B cell (primary cell): Measurements from ENCODE around the gene CAPN5. TPM values are rescaled to one million over a fixed set of nuclear protein-coding genes. Genes with fewer than 3 reads are reported as not detected.

Experiments used
- ATAC-seq: fragments of 200-7000 bp; cut with Tn5 transposase; one replicate; pipeline ENCODE4 v1.10.0; 2021; ENCODE audit warnings: low read depth, mild to moderate bottlenecking, moderate number of reproducible peaks, moderate library complexity
- CTCF ChIA-PET: fragments of 350-600 bp; sonication (Branson Sonifier 250); formaldehyde crosslinking; loops from one replicate; lab custom pipeline; 2021; ENCODE audit warnings: antibody characterized with exemption, inconsistent platforms; lab: Charles Lee
- POLR2A ChIA-PET: fragments of 350-600 bp; sonication (Branson Sonifier 250); formaldehyde crosslinking; loops from one replicate; lab custom pipeline; 2021; ENCODE audit warnings: antibody characterized with exemption; lab: Charles Lee
- DNase-seq: peaks from one replicate; pipeline ENCODE4 v3.0.0; 2013
- H2AFZ ChIP-seq: 2 replicates; pipeline ENCODE4 v1.6.1; 2012; ENCODE audit warnings: mild to moderate bottlenecking, low read depth, low read length; ENCODE audit not compliant: insufficient read depth, poor library complexity, severe bottlenecking
- H3K27ac ChIP-seq, 2 donors: 1 replicate in 1 of 2; 2 replicates in 1 of 2; pipeline ENCODE4 v1.5.1; 2012 to 2013; ENCODE audit warnings: low read length in 2 of 2, mild to moderate bottlenecking in 2 of 2, moderate library complexity in 1 of 2
- H3K27me3 ChIP-seq, 4 experiments: fragments of 200-600 bp in 1 of 4; sonication (generic) in 1 of 4; replicated peaks in 1 of 4; 1 replicate in 2 of 4; 2 replicates in 2 of 4; pipeline versions ENCODE4 v1.6.1 to v1.7.0; 2013 to 2016; ENCODE audit warnings: low read length in 3 of 4, mild to moderate bottlenecking in 2 of 4, mixed read lengths in 1 of 4, moderate library complexity in 1 of 4; ENCODE audit not compliant: insufficient read depth in 4 of 4, control insufficient read depth in 3 of 4; ENCODE audit errors: control extremely low read depth in 1 of 4
- H3K36me3 ChIP-seq, 2 experiments: replicated peaks in 1 of 2; 1 replicate in 1 of 2; 2 replicates in 1 of 2; pipeline versions ENCODE4 v1.6.1 to v1.7.1; 2013; ENCODE audit warnings: low read length in 1 of 2; ENCODE audit not compliant: insufficient read depth in 2 of 2, control insufficient read depth in 1 of 2; ENCODE audit errors: control extremely low read depth in 1 of 2, extremely low read depth in 1 of 2
- H3K4me1 ChIP-seq, 2 donors: fragments of 200-600 bp in 1 of 2; sonication (generic) in 1 of 2; 1 replicate in 1 of 2; 2 replicates in 1 of 2; pipeline versions ENCODE4 v1.5.1 to v1.6.1; 2013 to 2017; ENCODE audit warnings: low read length in 2 of 2; ENCODE audit not compliant: control insufficient read depth in 2 of 2, insufficient read depth in 2 of 2
- H3K4me2 ChIP-seq: replicated peaks from 2 replicates; pipeline ENCODE3; 2012; ENCODE audit warnings: mild to moderate bottlenecking, low read depth, low read length; ENCODE audit not compliant: poor library complexity, severe bottlenecking
- H3K4me3 ChIP-seq, 5 experiments: fragments of 200-600 bp in 1 of 5; sonication (generic) in 1 of 5; 1 replicate in 3 of 5; 2 replicates in 2 of 5; pipeline versions ENCODE4 v1.5.1 to v1.7.0; 2011 to 2016; ENCODE audit warnings: low read length in 4 of 5, mild to moderate bottlenecking in 4 of 5, low read depth in 2 of 5, control low read depth in 1 of 5, moderate library complexity in 1 of 5; ENCODE audit not compliant: insufficient read depth in 1 of 5; ENCODE audit errors: control extremely low read depth in 1 of 5, extremely low read depth in 1 of 5
- H3K79me2 ChIP-seq: fragments of 200-600 bp; sonication (generic); one replicate; pipeline ENCODE4 v1.6.0; 2016; ENCODE audit warnings: low read length; ENCODE audit not compliant: control insufficient read depth, insufficient read depth
- H3K9ac ChIP-seq: fragments of 200-600 bp; sonication (generic); 2 replicates; pipeline ENCODE4 v1.6.1; 2017; ENCODE audit warnings: mild to moderate bottlenecking, low read length, moderate library complexity
- H3K9me3 ChIP-seq, 3 donors: one replicate each; pipeline versions ENCODE4 v1.6.1 to v1.7.1; 2013; ENCODE audit warnings: low read length in 2 of 3; ENCODE audit not compliant: control insufficient read depth in 2 of 3, insufficient read depth in 1 of 3; ENCODE audit errors: control extremely low read depth in 1 of 3
- H4K20me1 ChIP-seq: 2 replicates; pipeline ENCODE4 v1.6.0; 2012; ENCODE audit warnings: mild to moderate bottlenecking, low read length; ENCODE audit not compliant: insufficient read depth, control insufficient read depth, poor library complexity, severe bottlenecking
- H3K27ac Mint-ChIP-seq: one replicate; pipeline ENCODE4 v1.8.0; 2021; ENCODE audit warnings: mixed read lengths
- H3K27me3 Mint-ChIP-seq: one replicate; pipeline ENCODE4 v1.8.0; 2021; ENCODE audit warnings: mixed read lengths
- H3K4me1 Mint-ChIP-seq: one replicate; pipeline ENCODE4 v1.8.0; 2021; ENCODE audit warnings: mixed read lengths
- H3K4me3 Mint-ChIP-seq: one replicate; pipeline ENCODE4 v1.8.0; 2021; ENCODE audit warnings: mixed read lengths
- H3K9me3 Mint-ChIP-seq: one replicate; pipeline ENCODE4 v1.8.0; 2022; ENCODE audit warnings: mixed read lengths; ENCODE audit not compliant: insufficient read depth
- EZH2 ChIP-seq: IDR thresholded peaks from 2 replicates; pipeline ENCODE4 v1.6.1; 2012; ENCODE audit warnings: borderline replicate concordance, low read depth, mild to moderate bottlenecking, moderate library complexity, low read length; ENCODE audit not compliant: insufficient read depth, poor library complexity, severe bottlenecking
- WGBS: methylation state at CpG from one replicate; pipeline ENCODE4 v1.1.5; 2013; ENCODE audit warnings: missing lambda C conversion rate; ENCODE audit not compliant: insufficient coverage; 5-methylcytosine and 5-hydroxymethylcytosine counted together
- intact Hi-C: fragments of 100-400 bp; cut with micrococcal nuclease; formaldehyde crosslinking; loops from one replicate; pipeline ENCODE4 v1.10.0; 2022
- polyA plus RNA-seq: library from polyadenylated mRNA; depleted of rRNA; stranded (reverse); fragments of >200 nt; gene quantifications from 2 replicates; pipeline ENCODE4 v1.2.3, GENCODE V29; 2012
- total RNA-seq, 2 donors: library from RNA; stranded (reverse); fragments of 120-200 nt in 1 of 2; gene quantifications; 1 replicate in 1 of 2; 2 replicates in 1 of 2; pipeline versions ENCODE4 v1.2.3 to v1.2.4, GENCODE V29; 2013 to 2022
- TF ChIP-seq, protein P1 (sequence below): fragments of 200-600 bp; IDR thresholded peaks from one replicate; pipeline ENCODE4 v1.8.0; 2022; ENCODE audit warnings: antibody characterized with exemption, mild to moderate bottlenecking

CAPN5 gene
- total and polyA plus RNA-seq, 2 donors (not counting 1 experiment from before 2014, with no cell fraction given) = 0.74 to 0.78 TPM

DNA sequence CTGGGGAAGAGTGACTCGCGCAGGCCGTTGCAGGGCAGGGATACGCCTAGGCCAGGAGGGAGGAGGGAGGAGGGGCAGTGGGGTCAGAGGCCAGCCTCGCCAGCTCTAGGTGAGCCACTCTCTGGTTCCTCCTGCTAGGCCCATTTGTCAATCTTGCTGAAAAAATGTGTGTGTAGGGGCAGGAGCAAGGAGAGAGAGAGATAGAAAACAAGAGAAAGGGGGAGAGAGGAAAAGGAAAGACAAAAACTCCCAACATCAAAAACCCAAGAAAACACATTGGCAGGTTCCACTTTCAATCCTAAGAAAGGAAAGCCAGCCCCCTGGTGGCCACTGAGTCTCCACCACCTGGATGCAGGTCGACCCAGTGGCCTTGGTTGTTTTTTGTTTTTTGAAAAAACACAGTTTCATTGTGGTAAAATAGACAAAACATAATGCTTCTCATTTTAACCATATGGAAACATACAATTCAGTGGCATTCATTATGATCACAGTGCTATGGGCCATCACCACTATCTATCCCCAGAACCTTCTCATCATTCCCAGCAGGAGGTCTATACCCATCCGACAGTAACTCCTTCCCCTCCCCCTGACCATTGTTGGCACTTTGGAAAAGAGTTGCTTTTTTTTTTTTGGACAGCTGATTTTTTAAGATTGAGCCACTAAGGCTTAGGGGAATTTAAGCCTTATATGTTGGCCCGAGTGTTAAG, 46.8 kb downstream of the CAPN5 start:
- H3K9ac ChIP-seq = no peak overlapping the region
- Mint-ChIP-seq H3K9me3 (no peaks in the 10 kb centered on the region), H3K27ac (no peak overlapping the region), H3K4me3 (no peak overlapping the region), H3K27me3 (no peaks in the 10 kb centered on the region), H3K4me1 (no peaks in the 10 kb centered on the region)
- no peaks in the 10 kb centered on the region for H3K36me3 ChIP-seq
- H4K20me1 ChIP-seq = no peaks in the 10 kb centered on the region
- 89% methylated on average over 5 of the region's 8 CpGs for WGBS
- H2AFZ ChIP-seq = no peak overlapping the region
- DNase-seq (no peak), ATAC-seq (no peak)
- no peaks in the 10 kb centered on the region for H3K9me3 ChIP-seq
- H3K4me2 ChIP-seq = no peak overlapping the region
- no peaks in the 10 kb centered on the region for H3K4me1 ChIP-seq
- POLR2A ChIA-PET = no interaction called here
- no peaks in the 10 kb centered on the region for H3K79me2 ChIP-seq
- H3K4me3 ChIP-seq = no peak overlapping the region
- CTCF ChIA-PET = interaction anchor here (0.7 to 1.4 kb wide), 2 partner anchors 14 to 22 kb away, joined by 3 read pairs; no protein-coding TSS in a partner anchor
- no peak for TF ChIP-seq EZH2
- TF ChIP-seq, protein P1, sequence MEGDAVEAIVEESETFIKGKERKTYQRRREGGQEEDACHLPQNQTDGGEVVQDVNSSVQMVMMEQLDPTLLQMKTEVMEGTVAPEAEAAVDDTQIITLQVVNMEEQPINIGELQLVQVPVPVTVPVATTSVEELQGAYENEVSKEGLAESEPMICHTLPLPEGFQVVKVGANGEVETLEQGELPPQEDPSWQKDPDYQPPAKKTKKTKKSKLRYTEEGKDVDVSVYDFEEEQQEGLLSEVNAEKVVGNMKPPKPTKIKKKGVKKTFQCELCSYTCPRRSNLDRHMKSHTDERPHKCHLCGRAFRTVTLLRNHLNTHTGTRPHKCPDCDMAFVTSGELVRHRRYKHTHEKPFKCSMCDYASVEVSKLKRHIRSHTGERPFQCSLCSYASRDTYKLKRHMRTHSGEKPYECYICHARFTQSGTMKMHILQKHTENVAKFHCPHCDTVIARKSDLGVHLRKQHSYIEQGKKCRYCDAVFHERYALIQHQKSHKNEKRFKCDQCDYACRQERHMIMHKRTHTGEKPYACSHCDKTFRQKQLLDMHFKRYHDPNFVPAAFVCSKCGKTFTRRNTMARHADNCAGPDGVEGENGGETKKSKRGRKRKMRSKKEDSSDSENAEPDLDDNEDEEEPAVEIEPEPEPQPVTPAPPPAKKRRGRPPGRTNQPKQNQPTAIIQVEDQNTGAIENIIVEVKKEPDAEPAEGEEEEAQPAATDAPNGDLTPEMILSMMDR = no peak
- H3K27ac ChIP-seq = no peak overlapping the region
- intact Hi-C loops = no loop called here
- H3K27me3 ChIP-seq = no peaks in the 10 kb centered on the region

DNA sequence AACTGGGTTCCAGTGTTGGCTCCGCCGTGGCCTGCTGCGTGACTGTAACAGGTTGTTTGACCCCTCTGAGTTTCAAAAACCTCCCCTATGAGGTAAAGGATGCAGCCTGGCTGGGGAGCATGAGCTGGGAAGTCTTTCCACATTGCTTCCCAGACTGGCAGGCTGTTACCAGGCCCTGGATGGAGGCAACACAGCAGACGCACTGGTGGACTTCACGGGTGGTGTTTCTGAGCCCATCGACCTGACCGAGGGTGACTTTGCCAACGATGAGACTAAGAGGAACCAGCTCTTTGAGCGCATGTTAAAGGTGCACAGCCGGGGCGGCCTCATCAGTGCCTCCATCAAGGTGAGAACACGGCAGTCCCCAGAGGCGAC, 47.3 kb downstream of the CAPN5 start:
- no peak for ATAC-seq
- Histone ChIP-seq H3K4me1 (no peaks in the 10 kb centered on the region), H3K4me2 (no peak overlapping the region), H3K9ac (no peak overlapping the region), H3K36me3 (no peaks in the 10 kb centered on the region), H2AFZ (no peak overlapping the region), H3K4me3 (no peak overlapping the region), H4K20me1 (no peaks in the 10 kb centered on the region), H3K9me3 (no peaks in the 10 kb centered on the region), H3K79me2 (no peaks in the 10 kb centered on the region), H3K27ac (no peak overlapping the region), H3K27me3 (no peaks in the 10 kb centered on the region)
- 98% methylated on average over 10 of the region's 13 CpGs for WGBS
- Mint-ChIP-seq H3K27me3 (no peaks in the 10 kb centered on the region), H3K4me1 (no peaks in the 10 kb centered on the region), H3K27ac (no peak overlapping the region), H3K9me3 (no peaks in the 10 kb centered on the region), H3K4me3 (no peak overlapping the region)
- ChIA-PET CTCF (interaction anchor here (1.0 to 1.4 kb wide), 2 partner anchors 13 to 25 kb away, joined by 3 to 4 read pairs; no protein-coding TSS in a partner anchor), POLR2A (no interaction called here)
- no peak for DNase-seq
- intact Hi-C loops = no loop called here
- TF ChIP-seq, protein P1 = no peak
- no peak for TF ChIP-seq EZH2
